H9 (cell line): ENCODE data around the gene GARNL3. TPM values are rescaled to one million over a fixed set of nuclear protein-coding genes. Genes with fewer than 3 reads are reported as not detected.

Experiments used
- DNase-seq: peaks from one replicate; pipeline ENCODE4 v3.0.0-alpha.2; 2017
- H2AFZ ChIP-seq: one replicate; pipeline ENCODE4 v1.6.1; 2013; ENCODE audit warnings: mild to moderate bottlenecking, low read length, control low read depth, moderate library complexity
- H2AK5ac ChIP-seq: 2 replicates; pipeline ENCODE4 v1.6.1; 2013; ENCODE audit warnings: low read length, control low read depth, mixed read lengths; ENCODE audit not compliant: insufficient read length
- H2BK120ac ChIP-seq: one replicate; pipeline ENCODE4 v1.6.1; 2013; ENCODE audit warnings: low read depth, mild to moderate bottlenecking, low read length, control low read depth, inconsistent platforms; ENCODE audit not compliant: poor library complexity, severe bottlenecking
- H2BK12ac ChIP-seq: 2 replicates; pipeline ENCODE4 v1.6.1; 2013; ENCODE audit warnings: low read length, control low read depth, mixed read lengths, low read depth; ENCODE audit not compliant: insufficient read length
- H2BK15ac ChIP-seq: 2 replicates; pipeline ENCODE4 v1.6.1; 2013; ENCODE audit warnings: low read depth, low read length, control low read depth
- H2BK20ac ChIP-seq: one replicate; pipeline ENCODE4 v1.6.1; 2013; ENCODE audit warnings: low read depth, mild to moderate bottlenecking, low read length, control low read depth, inconsistent platforms; ENCODE audit not compliant: poor library complexity, severe bottlenecking
- H2BK5ac ChIP-seq: 2 replicates; pipeline ENCODE4 v1.6.1; 2013; ENCODE audit warnings: low read length, control low read depth, mixed read lengths; ENCODE audit not compliant: insufficient read length
- H3K14ac ChIP-seq: 2 replicates; pipeline ENCODE4 v1.6.1; 2013; ENCODE audit warnings: low read length, control low read depth; ENCODE audit not compliant: insufficient read depth
- H3K18ac ChIP-seq: 2 replicates; pipeline ENCODE4 v1.6.1; 2013; ENCODE audit warnings: low read depth, mild to moderate bottlenecking, mixed read lengths, low read length, control low read depth; ENCODE audit not compliant: insufficient read length
- H3K23ac ChIP-seq: 2 replicates; pipeline ENCODE4 v1.6.1; 2013; ENCODE audit warnings: low read length, control low read depth, mixed read lengths, low read depth; ENCODE audit not compliant: insufficient read length
- H3K23me2 ChIP-seq: 2 replicates; pipeline ENCODE4 v1.6.1; 2013; ENCODE audit warnings: low read depth, mild to moderate bottlenecking, mixed read lengths, low read length, control low read depth; ENCODE audit not compliant: insufficient read length, poor library complexity, severe bottlenecking
- H3K27ac ChIP-seq: 2 replicates; pipeline ENCODE4 v1.5.1; 2013; ENCODE audit warnings: low read length, control low read depth, mixed read lengths, low read depth; ENCODE audit not compliant: insufficient read length
- H3K27me3 ChIP-seq: 2 replicates; pipeline ENCODE4 v1.6.1; 2013; ENCODE audit warnings: low read length, control low read depth, inconsistent platforms; ENCODE audit not compliant: insufficient read depth
- H3K4ac ChIP-seq: 2 replicates; pipeline ENCODE4 v1.6.1; 2013; ENCODE audit warnings: low read depth, mild to moderate bottlenecking, control low read depth, inconsistent platforms, low read length, moderate library complexity
- H3K4me1 ChIP-seq: 2 replicates; pipeline ENCODE4 v1.6.1; 2013; ENCODE audit warnings: low read length, control low read depth, inconsistent platforms; ENCODE audit not compliant: insufficient read depth
- H3K4me2 ChIP-seq: 2 replicates; pipeline ENCODE4 v1.6.1; 2013; ENCODE audit warnings: low read length, control low read depth, mixed read lengths; ENCODE audit not compliant: insufficient read length, insufficient read depth
- H3K56ac ChIP-seq: 2 replicates; pipeline ENCODE4 v1.6.1; 2013; ENCODE audit warnings: low read depth, mild to moderate bottlenecking, mixed read lengths, low read length, control low read depth; ENCODE audit not compliant: insufficient read length
- H3K79me1 ChIP-seq: 2 replicates; pipeline ENCODE4 v1.6.1; 2013; ENCODE audit warnings: low read depth, mild to moderate bottlenecking, moderate library complexity, low read length, control low read depth, inconsistent platforms; ENCODE audit not compliant: insufficient read depth, poor library complexity, severe bottlenecking
- H3K79me2 ChIP-seq: 2 replicates; pipeline ENCODE4 v1.6.1; 2013; ENCODE audit warnings: low read length, control low read depth, inconsistent platforms; ENCODE audit not compliant: insufficient read depth
- H3K9ac ChIP-seq: 2 replicates; pipeline ENCODE4 v1.6.1; 2013; ENCODE audit warnings: low read length, control low read depth, mixed read lengths; ENCODE audit not compliant: insufficient read length; ENCODE audit errors: extremely low read depth
- H3K9me3 ChIP-seq: one replicate; pipeline ENCODE4 v1.6.1; 2013; ENCODE audit warnings: low read depth, low read length, inconsistent platforms; ENCODE audit not compliant: control insufficient read depth
- H3T11ph ChIP-seq: one replicate; pipeline ENCODE4 v1.6.1; 2013; ENCODE audit warnings: mild to moderate bottlenecking, low read length, control low read depth, inconsistent platforms
- H4K20me1 ChIP-seq: one replicate; pipeline ENCODE4 v1.6.1; 2013; ENCODE audit not compliant: control insufficient read depth, insufficient read length, insufficient read depth
- H4K5ac ChIP-seq: 2 replicates; pipeline ENCODE4 v1.6.1; 2013; ENCODE audit warnings: low read depth, mild to moderate bottlenecking, mixed read lengths, low read length, control low read depth; ENCODE audit not compliant: insufficient read length
- H4K8ac ChIP-seq: replicated peaks from 2 replicates; pipeline ENCODE4 v1.6.1; 2013; ENCODE audit warnings: low read length, control low read depth, mixed read lengths, low read depth; ENCODE audit not compliant: insufficient read length
- H4K91ac ChIP-seq: 2 replicates; pipeline ENCODE4 v1.6.1; 2013; ENCODE audit warnings: low read depth, mild to moderate bottlenecking, moderate library complexity, mixed read lengths, low read length, control low read depth; ENCODE audit not compliant: insufficient read length
- H3K27ac Mint-ChIP-seq, 3 experiments: 2 replicates in 2 of 3; 3 replicates in 1 of 3; pipeline ENCODE4 v1.8.0; 2020 to 2021; ENCODE audit warnings: mixed read lengths in 3 of 3, mild to moderate bottlenecking in 1 of 3, moderate library complexity in 1 of 3
- H3K27me3 Mint-ChIP-seq: 2 replicates; pipeline ENCODE4 v1.8.0; 2021; ENCODE audit warnings: low read depth, mild to moderate bottlenecking, moderate library complexity, mixed read lengths
- H3K36me3 Mint-ChIP-seq, 3 experiments: 2 replicates in 2 of 3; 3 replicates in 1 of 3; pipeline ENCODE4 v1.8.0; 2020 to 2021; ENCODE audit warnings: low read depth in 3 of 3, mixed read lengths in 3 of 3; ENCODE audit not compliant: insufficient read depth in 1 of 3
- H3K4me1 Mint-ChIP-seq, 2 experiments: 2 replicates each; pipeline ENCODE4 v1.8.0; 2020; ENCODE audit warnings: mixed read lengths in 2 of 2
- H3K4me3 Mint-ChIP-seq, 2 experiments: 2 replicates in 1 of 2; 3 replicates in 1 of 2; pipeline ENCODE4 v1.8.0; 2020 to 2021; ENCODE audit warnings: mild to moderate bottlenecking in 2 of 2, mixed read lengths in 2 of 2, moderate library complexity in 1 of 2
- H3K9me3 Mint-ChIP-seq, 2 experiments: 2 replicates in 1 of 2; 3 replicates in 1 of 2; pipeline ENCODE4 v1.8.0; 2020; ENCODE audit warnings: mild to moderate bottlenecking in 2 of 2, mixed read lengths in 2 of 2, moderate library complexity in 1 of 2
- WGBS: extraction: QIAGEN DNeasy Blood & Tissue Kit; methylation state at CpG from one replicate; pipeline ENCODE4 v1.1.7; 2013; ENCODE audit warnings: missing lambda C conversion rate, low lambda C conversion rate, mixed read lengths; ENCODE audit not compliant: insufficient read length; ENCODE audit errors: extremely low coverage; 5-methylcytosine and 5-hydroxymethylcytosine counted together
- total RNA-seq: library from RNA; stranded (reverse); gene quantifications from 2 replicates; pipeline ENCODE4 v1.2.1, GENCODE V29; 2021
- TF ChIP-seq, protein P1 (sequence below): fragments of 200-600 bp; sonication (generic); conservative IDR thresholded peaks from 3 replicates; pipeline ENCODE4 v1.8.0; 2021; ENCODE audit warnings: antibody characterized with exemption, mild to moderate bottlenecking

The GARNL3 gene
- total RNA-seq, 1 experiment from 2014 or later, result 8.7 TPM

DNA sequence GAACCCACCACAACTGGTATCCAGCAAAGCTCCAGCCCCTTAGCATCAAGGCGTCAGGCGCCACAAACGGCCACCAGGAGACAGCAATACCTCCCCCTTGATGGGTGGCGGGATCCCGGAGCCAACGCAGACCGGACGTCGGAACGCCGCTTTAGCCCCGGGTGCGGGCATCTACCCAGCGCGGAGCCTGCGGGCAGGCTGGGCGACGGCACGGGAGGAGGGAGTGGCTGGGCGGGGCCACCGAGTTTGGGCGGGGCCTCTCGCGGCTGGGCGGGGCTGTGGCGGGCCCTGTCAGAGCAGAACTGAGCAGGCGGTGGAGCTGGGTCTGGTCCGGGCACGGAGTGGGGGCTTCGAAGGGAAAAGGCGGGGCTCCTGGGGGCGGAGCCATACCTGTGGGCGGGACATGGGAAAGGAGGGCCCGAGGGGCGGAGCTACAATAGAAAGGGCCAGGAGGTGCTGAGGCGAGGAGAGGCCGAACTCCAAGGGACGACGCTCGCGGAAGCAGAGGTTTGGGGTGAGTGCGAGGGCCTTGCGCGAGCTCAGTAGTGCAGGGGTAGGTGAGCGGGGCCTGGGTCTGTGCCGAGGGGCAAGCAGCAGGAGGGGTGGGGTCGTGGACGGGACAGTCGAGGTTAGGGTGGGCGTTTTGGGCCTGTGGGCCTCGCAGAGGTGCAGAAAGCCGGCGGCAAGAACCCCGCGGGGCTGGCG, 40.2 kb upstream of the GARNL3 start:
- Histone ChIP-seq H3K23ac (no peak overlapping the region), H2BK15ac (no peak overlapping the region), H3K79me1 (no peaks in the 10 kb centered on the region), H2BK5ac (no peak overlapping the region), H3K27ac (no peak overlapping the region), H4K20me1 (no peaks in the 10 kb centered on the region), H3K14ac (peak overlapping the region; percentile 82), H3K27me3 (no peaks in the 10 kb centered on the region; the same call in 1 of the 2 replicates), H3K18ac (peak overlapping the region; percentile 94), H3K23me2 (peaks cover 11% of the 10 kb centered on the region), H4K91ac (no peak overlapping the region), H3K9me3 (no peaks in the 10 kb centered on the region), H3T11ph (no peak overlapping the region), H3K4me2 (peak overlapping the region; percentile 84), H3K79me2 (no peaks in the 10 kb centered on the region), H2AK5ac (no peak overlapping the region), H2BK12ac (no peak overlapping the region), H3K4ac (no peak overlapping the region), H3K9ac (peak overlapping the region; percentile 61), H2AFZ (no peak overlapping the region), H2BK120ac (no peak overlapping the region), H3K4me1 (no peaks in the 10 kb centered on the region), H2BK20ac (no peak overlapping the region), H4K5ac (no peak overlapping the region), H4K8ac (no peak overlapping the region), H3K56ac (no peak overlapping the region)
- TF ChIP-seq, protein P1, sequence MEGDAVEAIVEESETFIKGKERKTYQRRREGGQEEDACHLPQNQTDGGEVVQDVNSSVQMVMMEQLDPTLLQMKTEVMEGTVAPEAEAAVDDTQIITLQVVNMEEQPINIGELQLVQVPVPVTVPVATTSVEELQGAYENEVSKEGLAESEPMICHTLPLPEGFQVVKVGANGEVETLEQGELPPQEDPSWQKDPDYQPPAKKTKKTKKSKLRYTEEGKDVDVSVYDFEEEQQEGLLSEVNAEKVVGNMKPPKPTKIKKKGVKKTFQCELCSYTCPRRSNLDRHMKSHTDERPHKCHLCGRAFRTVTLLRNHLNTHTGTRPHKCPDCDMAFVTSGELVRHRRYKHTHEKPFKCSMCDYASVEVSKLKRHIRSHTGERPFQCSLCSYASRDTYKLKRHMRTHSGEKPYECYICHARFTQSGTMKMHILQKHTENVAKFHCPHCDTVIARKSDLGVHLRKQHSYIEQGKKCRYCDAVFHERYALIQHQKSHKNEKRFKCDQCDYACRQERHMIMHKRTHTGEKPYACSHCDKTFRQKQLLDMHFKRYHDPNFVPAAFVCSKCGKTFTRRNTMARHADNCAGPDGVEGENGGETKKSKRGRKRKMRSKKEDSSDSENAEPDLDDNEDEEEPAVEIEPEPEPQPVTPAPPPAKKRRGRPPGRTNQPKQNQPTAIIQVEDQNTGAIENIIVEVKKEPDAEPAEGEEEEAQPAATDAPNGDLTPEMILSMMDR, result peak; percentile 25; the same call in 2 of the 3 replicates
- peak overlapping the region; percentile 77 to 90 for H3K4me3 Mint-ChIP-seq
- no peaks in the 10 kb centered on the region; a peak in 1 of 5 replicates for H3K9me3 Mint-ChIP-seq
- peaks cover 0 to 2% (median 0%) of the 10 kb centered on the region in 3 experiments; a peak in 2 of 7 replicates for H3K36me3 Mint-ChIP-seq
- H3K27ac Mint-ChIP-seq, result peak overlapping the region; percentile 93 to 98 (median 94); a peak in 5 of 7 replicates
- H3K4me1 Mint-ChIP-seq, result peaks cover 14% of the 10 kb centered on the region in 2 experiments
- WGBS, result no CpG with 5 or more reads among the region's 56 CpGs
- peaks cover 42% of the 10 kb centered on the region for H3K27me3 Mint-ChIP-seq
- peak; percentile 99 for DNase-seq
